Measurements from ENCODE around the gene CLN3. TPM values are rescaled to one million over a fixed set of nuclear protein-coding genes. Genes with fewer than 3 reads are reported as not detected.

The CLN3 gene
- total RNA-seq, 1 experiment from 2014 or later = 60.9 TPM

DNA sequence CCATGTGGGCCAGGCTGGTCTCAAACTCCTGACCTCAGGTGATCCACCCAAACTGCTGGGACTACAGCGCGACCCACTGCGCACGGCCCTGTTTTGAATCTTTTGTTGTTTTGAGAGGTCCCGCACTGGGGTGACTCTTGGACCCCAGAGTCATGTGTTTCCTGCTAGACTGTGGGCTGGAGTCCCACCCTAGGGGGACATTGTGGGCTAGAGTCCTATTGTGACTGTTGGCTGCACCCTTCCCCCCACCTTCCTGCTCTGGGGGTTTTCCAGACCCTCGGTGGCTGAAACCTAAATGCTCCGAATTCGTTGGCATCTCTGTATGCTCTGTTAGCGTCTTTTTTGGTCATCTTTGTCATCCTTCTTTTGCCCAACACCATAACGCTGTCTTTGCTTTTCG is 30.9 kb upstream of the CLN3 start:
- H3K4me3 ChIP-seq (ENCODE audit: low read depth in 2 of 2, low read length in 2 of 2) = no peak overlapping the region
- CTCF ChIA-PET = no interaction called here
- no peaks in the 10 kb centered on the region for H3K9me3 ChIP-seq (ENCODE audit: control insufficient read depth, insufficient read depth, low read depth, low read length)
- POLR2A ChIA-PET = no interaction called here
- H3K36me3 ChIP-seq (ENCODE audit: control insufficient read depth, insufficient read depth, low read length) = no peaks in the 10 kb centered on the region
- no peaks in the 10 kb centered on the region for H3K27me3 ChIP-seq (ENCODE audit: control insufficient read depth, insufficient read depth, low read length)
- TF ChIP-seq POLR2AphosphoS5 (IDR thresholded peaks at IDR 0.05; ENCODE audit: low read depth, low read length) (no peak), TCF7L2 (IDR thresholded peaks at IDR 0.05; ENCODE audit: low read depth, low read length) (no peak), SIN3A (IDR thresholded peaks at IDR 0.05; ENCODE audit: borderline replicate concordance, insufficient read depth, low read depth, low read length) (no peak)
- TF ChIP-seq, protein P1, sequence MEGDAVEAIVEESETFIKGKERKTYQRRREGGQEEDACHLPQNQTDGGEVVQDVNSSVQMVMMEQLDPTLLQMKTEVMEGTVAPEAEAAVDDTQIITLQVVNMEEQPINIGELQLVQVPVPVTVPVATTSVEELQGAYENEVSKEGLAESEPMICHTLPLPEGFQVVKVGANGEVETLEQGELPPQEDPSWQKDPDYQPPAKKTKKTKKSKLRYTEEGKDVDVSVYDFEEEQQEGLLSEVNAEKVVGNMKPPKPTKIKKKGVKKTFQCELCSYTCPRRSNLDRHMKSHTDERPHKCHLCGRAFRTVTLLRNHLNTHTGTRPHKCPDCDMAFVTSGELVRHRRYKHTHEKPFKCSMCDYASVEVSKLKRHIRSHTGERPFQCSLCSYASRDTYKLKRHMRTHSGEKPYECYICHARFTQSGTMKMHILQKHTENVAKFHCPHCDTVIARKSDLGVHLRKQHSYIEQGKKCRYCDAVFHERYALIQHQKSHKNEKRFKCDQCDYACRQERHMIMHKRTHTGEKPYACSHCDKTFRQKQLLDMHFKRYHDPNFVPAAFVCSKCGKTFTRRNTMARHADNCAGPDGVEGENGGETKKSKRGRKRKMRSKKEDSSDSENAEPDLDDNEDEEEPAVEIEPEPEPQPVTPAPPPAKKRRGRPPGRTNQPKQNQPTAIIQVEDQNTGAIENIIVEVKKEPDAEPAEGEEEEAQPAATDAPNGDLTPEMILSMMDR (IDR thresholded peaks at IDR 0.05) = no peak
- TF ChIP-seq, protein P2, sequence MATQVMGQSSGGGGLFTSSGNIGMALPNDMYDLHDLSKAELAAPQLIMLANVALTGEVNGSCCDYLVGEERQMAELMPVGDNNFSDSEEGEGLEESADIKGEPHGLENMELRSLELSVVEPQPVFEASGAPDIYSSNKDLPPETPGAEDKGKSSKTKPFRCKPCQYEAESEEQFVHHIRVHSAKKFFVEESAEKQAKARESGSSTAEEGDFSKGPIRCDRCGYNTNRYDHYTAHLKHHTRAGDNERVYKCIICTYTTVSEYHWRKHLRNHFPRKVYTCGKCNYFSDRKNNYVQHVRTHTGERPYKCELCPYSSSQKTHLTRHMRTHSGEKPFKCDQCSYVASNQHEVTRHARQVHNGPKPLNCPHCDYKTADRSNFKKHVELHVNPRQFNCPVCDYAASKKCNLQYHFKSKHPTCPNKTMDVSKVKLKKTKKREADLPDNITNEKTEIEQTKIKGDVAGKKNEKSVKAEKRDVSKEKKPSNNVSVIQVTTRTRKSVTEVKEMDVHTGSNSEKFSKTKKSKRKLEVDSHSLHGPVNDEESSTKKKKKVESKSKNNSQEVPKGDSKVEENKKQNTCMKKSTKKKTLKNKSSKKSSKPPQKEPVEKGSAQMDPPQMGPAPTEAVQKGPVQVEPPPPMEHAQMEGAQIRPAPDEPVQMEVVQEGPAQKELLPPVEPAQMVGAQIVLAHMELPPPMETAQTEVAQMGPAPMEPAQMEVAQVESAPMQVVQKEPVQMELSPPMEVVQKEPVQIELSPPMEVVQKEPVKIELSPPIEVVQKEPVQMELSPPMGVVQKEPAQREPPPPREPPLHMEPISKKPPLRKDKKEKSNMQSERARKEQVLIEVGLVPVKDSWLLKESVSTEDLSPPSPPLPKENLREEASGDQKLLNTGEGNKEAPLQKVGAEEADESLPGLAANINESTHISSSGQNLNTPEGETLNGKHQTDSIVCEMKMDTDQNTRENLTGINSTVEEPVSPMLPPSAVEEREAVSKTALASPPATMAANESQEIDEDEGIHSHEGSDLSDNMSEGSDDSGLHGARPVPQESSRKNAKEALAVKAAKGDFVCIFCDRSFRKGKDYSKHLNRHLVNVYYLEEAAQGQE (IDR thresholded peaks at IDR 0.05; ENCODE audit: insufficient read depth in 1 of 2, low read depth in 2 of 2, low read length in 1 of 2) = no peak
- ATAC-seq (no peak), DNase-seq (ENCODE audit: low read depth, low spot score) (no peak)
- intact Hi-C loops (cut with micrococcal nuclease; ENCODE audit: unreplicated experiment) = no loop called here
- in situ Hi-C loops (cut with HindIII; ENCODE audit: low pct_unique_long_range_greater_than_20kb, low sequenced_read_pairs) = no loop called here
- no peaks in the 10 kb centered on the region for H3K4me1 ChIP-seq (ENCODE audit: control insufficient read depth, insufficient read depth, low read length)
- no TSS peak for BruUV-seq (replicated peaks)
- no peak overlapping the region for H3K27ac ChIP-seq (ENCODE audit: low read length)

DNA sequence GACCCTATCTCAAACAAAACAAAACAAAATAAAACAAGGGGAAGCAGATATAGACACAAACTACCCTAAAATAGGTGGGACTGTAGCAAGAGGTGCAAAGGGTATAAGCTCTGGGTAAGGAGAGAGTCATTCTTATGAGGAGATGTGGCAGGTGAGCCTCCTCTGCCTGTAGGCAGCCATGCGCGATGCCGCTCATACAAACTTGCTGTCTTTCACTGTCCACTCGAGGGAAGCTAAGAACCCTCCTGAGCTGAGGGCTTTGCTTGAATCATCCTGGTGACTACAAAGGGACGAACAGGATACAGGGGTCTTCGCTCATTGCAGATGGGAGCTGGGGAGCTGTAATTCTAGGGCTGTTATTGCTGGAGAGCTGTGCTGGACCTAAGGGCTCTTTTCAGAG is 29.6 kb upstream of the CLN3 start:
- POLR2A ChIA-PET = no interaction called here
- BruUV-seq (replicated peaks) = no TSS peak
- Histone ChIP-seq H3K27ac (ENCODE audit: low read length) (no peak overlapping the region), H3K4me3 (ENCODE audit: low read depth in 2 of 2, low read length in 2 of 2) (no peak overlapping the region), H3K36me3 (ENCODE audit: control insufficient read depth, insufficient read depth, low read length) (no peaks in the 10 kb centered on the region), H3K9me3 (ENCODE audit: control insufficient read depth, insufficient read depth, low read depth, low read length) (no peaks in the 10 kb centered on the region), H3K27me3 (ENCODE audit: control insufficient read depth, insufficient read depth, low read length) (no peaks in the 10 kb centered on the region), H3K4me1 (ENCODE audit: control insufficient read depth, insufficient read depth, low read length) (no peaks in the 10 kb centered on the region)
- TF ChIP-seq TCF7L2 (IDR thresholded peaks at IDR 0.05; ENCODE audit: low read depth, low read length) (no peak), SIN3A (IDR thresholded peaks at IDR 0.05; ENCODE audit: borderline replicate concordance, insufficient read depth, low read depth, low read length) (no peak), POLR2AphosphoS5 (IDR thresholded peaks at IDR 0.05; ENCODE audit: low read depth, low read length) (no peak)
- TF ChIP-seq, protein P1 (IDR thresholded peaks at IDR 0.05) = no peak
- TF ChIP-seq, protein P2 (IDR thresholded peaks at IDR 0.05; ENCODE audit: insufficient read depth in 1 of 2, low read depth in 2 of 2, low read length in 1 of 2) = no peak
- no peak for ATAC-seq
- DNase-seq (ENCODE audit: low read depth, low spot score) = no peak
- intact Hi-C loops (cut with micrococcal nuclease; ENCODE audit: unreplicated experiment) (no loop called here), in situ Hi-C loops (cut with HindIII; ENCODE audit: low pct_unique_long_range_greater_than_20kb, low sequenced_read_pairs) (no loop called here)
- CTCF ChIA-PET = no interaction called here

Data from Panc1 (cell line).